Brain microvascular endothelial cell (primary cell): ENCODE results near the gene SOCS2.

Source experiments
- DNase-seq: peaks from one replicate; pipeline ENCODE4 v3.0.0-alpha.2; 2020
- H3K27ac ChIP-seq: fragments of 250-450 bp; sonication (Bioruptor Pico); 2 replicates; pipeline ENCODE4 v1.5.1; 2020; ENCODE audit warnings: mild to moderate bottlenecking, moderate library complexity
- H3K27me3 ChIP-seq: fragments of 250-450 bp; sonication (Bioruptor Pico); replicated peaks from 2 replicates; pipeline ENCODE4 v1.5.1; 2020; ENCODE audit warnings: mild to moderate bottlenecking
- H3K36me3 ChIP-seq: fragments of 250-450 bp; sonication (Bioruptor Pico); replicated peaks from 2 replicates; pipeline ENCODE4 v1.5.1; 2020; ENCODE audit warnings: mild to moderate bottlenecking
- H3K4me3 ChIP-seq: 2 replicates; pipeline ENCODE4 v1.5.1; 2011; ENCODE audit warnings: low read depth, mild to moderate bottlenecking, control low read depth, low read length, moderate library complexity
- CTCF ChIP-seq: IDR thresholded peaks from 2 replicates; pipeline ENCODE4 v1.5.1; 2011; ENCODE audit warnings: low read depth, mild to moderate bottlenecking, moderate library complexity, low read length, control low read depth, inconsistent platforms; ENCODE audit errors: missing control alignments
- in situ Hi-C: cut with HindIII; loops from 2 replicates; pipeline ENCODE4 v1.10.0; 2017; ENCODE audit warnings: low sequenced_read_pairs, low pct_ligation_motif_present

The SOCS2 gene

GRCh38 chr12:93563807-93564538, 8.5 kb upstream of the SOCS2 start:
- H3K4me3 ChIP-seq = no peak overlapping the region
- DNase-seq = no peak
- peak; percentile 69 for TF ChIP-seq CTCF
- no peaks in the 10 kb centered on the region for H3K27me3 ChIP-seq
- in situ Hi-C loops = loop anchor here (25.0 kb wide), 1 partner anchor 523 kb away; no protein-coding TSS in a partner anchor
- no peaks in the 10 kb centered on the region for H3K36me3 ChIP-seq
- H3K27ac ChIP-seq = no peak overlapping the region

- Histone ChIP-seq H3K36me3 (no peaks in the 10 kb centered on the region), H3K27ac (no peak overlapping the region), H3K27me3 (no peaks in the 10 kb centered on the region), H3K4me3 (no peak overlapping the region)
- no peak for DNase-seq
- no peak for TF ChIP-seq CTCF
- in situ Hi-C loops = loop anchor here (25.0 kb wide), 1 partner anchor 522 kb away; no protein-coding TSS in a partner anchor
Measured at GRCh38 chr12:93565760-93566159, 6.7 kb upstream of the SOCS2 start.

- in situ Hi-C loops = loop anchor here (25.0 kb wide), 1 partner anchor 520 kb away; no protein-coding TSS in a partner anchor
- H3K27ac ChIP-seq = no peak overlapping the region
- no peaks in the 10 kb centered on the region for H3K36me3 ChIP-seq
- no peak for TF ChIP-seq CTCF
- H3K4me3 ChIP-seq = no peak overlapping the region
- DNase-seq = no peak
- no peaks in the 10 kb centered on the region for H3K27me3 ChIP-seq
Measured at GRCh38 chr12:93567174-93567573, 5.3 kb upstream of the SOCS2 start.

GRCh38 chr12:93568091-93568490, 4.4 kb upstream of the SOCS2 start:
- in situ Hi-C loops = loop anchor here (25.0 kb wide), 1 partner anchor 519 kb away; no protein-coding TSS in a partner anchor
- Histone ChIP-seq H3K4me3 (no peak overlapping the region), H3K36me3 (no peaks in the 10 kb centered on the region), H3K27ac (no peak overlapping the region), H3K27me3 (no peaks in the 10 kb centered on the region)
- TF ChIP-seq CTCF = no peak
- no peak for DNase-seq

GRCh38 chr12:93569301-93569655, 3.2 kb upstream of the SOCS2 start:
- DNase-seq = no peak
- H3K27me3 ChIP-seq = no peaks in the 10 kb centered on the region
- no peak overlapping the region for H3K27ac ChIP-seq
- H3K36me3 ChIP-seq = no peaks in the 10 kb centered on the region
- no peak for TF ChIP-seq CTCF
- peak overlapping the region; percentile 72 for H3K4me3 ChIP-seq
- in situ Hi-C loops = loop anchor here (25.0 kb wide), 1 partner anchor 518 kb away; no protein-coding TSS in a partner anchor
